ENCODE data around the gene LIAS.

Gene LIAS

DNA sequence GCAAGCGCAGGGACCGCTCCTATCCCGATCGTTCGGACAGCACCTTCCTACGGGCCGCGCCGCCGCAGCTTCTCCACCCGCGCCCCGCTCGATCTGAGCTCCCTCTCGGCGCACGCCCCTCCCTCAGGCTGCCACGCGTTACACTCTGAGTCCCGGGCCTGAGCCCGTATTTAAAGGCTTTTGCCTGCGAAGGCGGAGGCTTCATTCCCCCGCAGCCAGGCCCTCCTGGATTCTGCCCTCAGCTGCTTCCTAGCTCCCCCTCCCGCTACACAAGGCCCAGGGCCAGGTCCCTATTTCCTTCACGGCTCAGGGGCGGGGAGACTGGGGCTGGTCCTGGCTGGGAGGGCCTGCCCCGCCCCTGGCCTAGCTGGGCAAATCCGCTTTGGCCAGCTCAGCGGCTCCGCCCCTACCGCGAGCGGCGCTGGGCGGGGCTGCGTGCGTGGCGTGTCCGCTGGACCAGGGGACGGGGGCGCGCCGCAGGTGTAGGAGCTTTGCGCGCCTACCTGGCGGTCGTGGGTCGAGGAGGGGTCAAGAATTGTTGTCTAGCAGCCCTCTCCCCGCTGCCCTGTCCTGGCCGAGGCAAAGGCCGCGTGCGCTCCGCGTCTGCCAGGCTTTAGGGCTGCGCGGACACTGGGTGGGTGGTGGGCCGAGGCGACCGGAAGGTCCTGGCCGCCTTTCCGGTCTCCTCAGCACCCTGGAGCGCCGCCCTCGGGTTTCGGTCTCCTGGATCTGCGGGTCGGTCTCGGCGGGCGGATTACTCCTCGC, 68.6 kb downstream of the LIAS start, which contains the start of gene UGDH:
Gene UGDH (minus strand): TSS at position 144 of the 765 bp plus-strand sequence. CDS start 5,927 bp downstream, outside the sequence.
- peak; percentile 80 to 91 (median 85) for DNase-seq (ENCODE audit: low read depth in 2 of 3, low spot score in 1 of 3)

DNA sequence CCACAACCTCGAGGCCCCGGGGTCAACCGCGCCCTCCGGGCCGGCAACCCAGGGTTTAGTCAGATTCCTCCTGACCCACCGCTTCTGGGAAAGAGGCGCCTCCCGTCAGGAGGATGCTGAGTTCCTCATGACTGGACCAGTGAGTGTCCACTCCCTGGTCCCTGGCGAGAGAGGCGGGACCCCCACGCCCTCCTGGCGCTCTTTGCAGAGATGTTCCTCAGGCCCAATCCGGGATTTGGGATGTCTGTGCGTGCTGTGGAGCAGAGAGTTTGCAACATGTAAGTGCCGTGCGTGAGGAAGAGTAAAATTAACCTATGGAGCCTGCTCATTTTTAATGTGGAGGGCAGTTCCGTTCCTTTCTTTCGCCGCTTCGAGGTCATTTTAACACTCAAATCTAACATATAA, 69.2 kb downstream of the LIAS start:
- DNase-seq (ENCODE audit: low read depth in 2 of 3, low spot score in 1 of 3) = no peak
